Measurements from ENCODE around the gene GPR158.

DNA sequence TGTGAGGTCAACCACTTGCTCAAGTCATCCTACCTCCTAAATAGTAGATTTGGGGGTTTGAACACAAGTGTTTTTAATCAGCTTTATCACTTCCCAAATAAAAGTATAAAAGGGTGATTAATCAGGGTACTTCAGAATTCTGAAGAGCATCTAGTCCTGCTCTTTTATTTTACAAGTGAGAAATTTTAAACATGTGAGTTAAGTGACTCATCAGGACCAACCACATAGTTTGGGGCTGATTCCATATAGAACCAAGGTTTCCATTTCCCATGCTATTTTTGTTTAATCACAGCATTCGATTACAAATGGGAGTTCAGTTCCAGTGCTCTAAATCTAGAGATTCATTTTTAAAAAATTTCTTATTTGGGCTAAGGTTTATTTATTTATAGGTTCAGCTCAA lies 113.4 kb downstream of the GPR158 start:
- TF ChIP-seq GATA2 (IDR thresholded peaks at IDR 0.05; ENCODE audit: low read depth, low read length) (no peak), GATA3 (IDR thresholded peaks at IDR 0.05; ENCODE audit: low read depth, low read length) (no peak)
